DND-41 (cell line): ENCODE measurements around the gene EMILIN1.
A peak's percentile ranks its signal among the peaks of the same experiment; 100 is the strongest.

Source experiments
- CTCF ChIP-seq: IDR thresholded peaks from 2 replicates; pipeline ENCODE4 v1.5.1; 2012; ENCODE audit warnings: borderline replicate concordance, low read length, moderate library complexity, mild to moderate bottlenecking; ENCODE audit not compliant: poor library complexity, severe bottlenecking; ENCODE audit errors: extremely low read depth
- EZH2 ChIP-seq: IDR thresholded peaks from 3 replicates; pipeline ENCODE4 v1.6.1; 2012; ENCODE audit warnings: borderline replicate concordance, low read depth, mild to moderate bottlenecking, moderate library complexity, low read length, inconsistent platforms; ENCODE audit not compliant: severe bottlenecking

GRCh38 chr2:27086090-27086723 lies 7.8 kb downstream of the EMILIN1 start:
- TF ChIP-seq EZH2 (no peak), CTCF (peak; percentile 85)
